ENCODE measurements around the gene PCP4.
"Not testable (repeated sequence)": the region's sequence is repeated elsewhere in the genome, so short reads cannot be mapped to it uniquely, and the experiment has no call there.

The PCP4 gene

GRCh38 chr21:39869141-39869818, 2.0 kb downstream of the PCP4 start:
- no peak for DNase-seq

DNA sequence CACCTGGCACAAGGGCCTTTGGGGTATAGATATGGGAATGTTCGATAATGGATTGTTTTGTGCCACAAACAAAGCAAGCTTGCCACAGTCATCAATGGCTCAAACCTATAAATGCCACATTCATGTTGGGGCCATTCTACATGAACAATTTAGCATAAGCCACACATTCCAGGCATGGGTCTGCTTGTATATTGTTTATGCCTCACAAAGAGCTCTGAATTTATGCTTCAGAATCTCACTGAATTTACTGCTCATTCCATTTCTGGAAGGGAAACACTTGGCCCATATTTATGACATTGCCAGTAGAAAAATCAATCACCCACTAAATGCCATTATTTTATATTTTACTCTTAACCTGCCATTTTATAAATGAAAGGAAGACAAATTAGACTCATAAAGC, 6.4 kb downstream of the PCP4 start:
- DNase-seq = no peak

- no peak for DNase-seq
Observed at GRCh38 chr21:39874206-39874605, 7.0 kb downstream of the PCP4 start.

- DNase-seq = no peak
Observed at GRCh38 chr21:39874759-39875158, 7.5 kb downstream of the PCP4 start.

DNA sequence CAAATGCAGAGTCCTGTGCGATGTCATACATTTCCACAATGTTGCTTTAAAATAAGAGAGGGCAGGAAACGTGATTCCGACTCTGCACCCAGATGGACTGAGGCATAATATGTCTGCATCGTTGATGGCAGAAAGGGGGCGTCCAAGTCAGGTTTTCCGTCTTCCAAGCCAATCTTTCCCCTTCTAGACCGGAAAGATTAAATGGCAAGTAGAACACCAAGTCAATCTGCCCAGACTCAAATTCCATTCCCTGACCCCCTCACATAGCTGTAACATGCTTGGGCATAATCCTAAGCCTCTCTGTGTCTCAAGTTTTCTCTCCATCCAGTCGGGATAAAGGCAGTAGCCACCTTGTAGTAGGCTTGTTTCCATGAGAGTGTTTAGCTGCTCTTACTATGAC, 14.4 kb downstream of the PCP4 start:
- no peak for DNase-seq

DNA sequence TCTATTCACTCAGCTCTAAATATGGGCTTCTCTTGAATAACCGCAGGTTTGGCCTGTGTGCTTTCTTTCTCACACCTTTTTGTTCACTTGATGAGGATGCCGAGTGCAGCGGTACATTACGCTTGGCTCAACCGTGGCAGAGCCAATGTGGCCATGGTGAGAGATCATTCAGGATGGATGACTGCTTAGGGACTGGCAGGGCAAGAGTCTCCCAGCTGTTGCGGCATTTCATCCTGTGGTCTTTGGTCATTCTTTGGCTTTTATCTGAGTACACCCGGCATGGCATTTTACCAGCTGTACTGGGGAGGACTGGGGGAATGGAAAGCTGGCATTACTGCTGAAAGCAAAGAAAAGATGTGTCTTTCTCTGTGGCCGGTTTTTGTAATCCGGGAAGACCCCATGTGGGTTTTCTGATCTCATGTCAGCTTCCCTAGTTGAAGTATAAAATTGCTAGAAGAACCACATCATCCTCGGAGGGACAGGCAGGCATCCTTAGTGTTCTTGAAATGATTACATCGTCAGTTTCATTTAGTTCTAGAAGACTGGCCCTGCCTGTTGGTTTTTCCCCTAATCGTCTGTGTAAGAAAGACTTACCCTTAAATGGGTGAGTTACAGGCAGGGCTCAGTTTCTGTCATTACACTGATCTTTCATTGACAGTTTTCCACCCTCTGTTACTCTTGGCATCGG, 15.1 kb downstream of the PCP4 start:
- DNase-seq = no peak

DNA sequence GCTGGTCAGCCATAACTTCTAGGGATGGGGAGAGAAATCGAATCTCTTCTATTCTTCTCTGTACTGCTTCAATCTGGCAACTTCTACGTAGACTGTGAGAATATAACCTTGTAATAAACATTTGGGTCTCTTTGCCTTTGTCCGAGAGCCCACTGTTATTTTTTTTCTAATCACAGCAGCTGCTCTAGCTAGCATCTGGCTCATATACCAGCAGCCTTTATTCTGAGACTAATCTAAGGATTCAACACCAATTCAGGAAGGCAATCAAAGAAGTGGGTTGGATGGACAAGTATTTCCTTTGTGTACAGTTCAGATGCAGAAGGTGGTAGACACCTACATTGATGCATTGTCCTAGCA, 15.6 kb downstream of the PCP4 start:
- DNase-seq = no peak

DNA sequence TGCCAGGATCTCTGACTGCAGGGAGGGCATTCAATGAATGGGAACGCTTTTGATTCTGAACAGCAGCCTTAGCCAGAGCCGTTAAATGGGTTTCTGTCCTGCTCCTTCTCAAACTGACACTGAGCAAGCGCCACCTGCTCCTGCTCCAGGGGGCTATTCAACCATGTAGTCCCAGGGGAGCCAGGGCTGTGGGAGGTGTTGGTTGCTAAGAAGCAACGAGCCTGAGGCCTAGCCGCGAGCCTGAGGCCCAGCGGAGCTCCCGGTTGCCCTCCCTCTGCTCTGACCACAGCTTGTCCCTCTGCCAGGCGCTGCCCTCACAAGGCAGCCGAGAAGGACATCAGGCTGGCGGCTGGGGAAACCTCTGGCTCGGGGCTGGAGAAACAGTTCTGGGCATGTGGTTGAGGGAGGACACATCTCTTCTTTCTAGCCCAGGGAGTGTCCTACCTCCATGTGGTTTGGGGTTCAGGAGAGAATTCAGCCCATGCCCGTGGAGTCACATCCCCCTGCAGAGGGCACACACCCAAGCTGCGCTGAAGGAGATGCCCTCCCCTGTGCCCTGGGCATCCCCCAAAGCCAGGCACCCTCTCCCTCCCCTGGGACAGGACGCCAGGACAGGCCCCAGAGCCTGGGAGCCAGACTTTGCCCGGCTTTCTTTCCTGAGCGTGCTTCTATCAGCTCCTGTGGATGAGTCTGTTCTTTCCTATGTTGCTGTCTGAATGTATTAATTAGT, 18.0 kb downstream of the PCP4 start:
- no peak for DNase-seq

- no peak for DNase-seq
Observed at GRCh38 chr21:39888848-39889247, 21.6 kb downstream of the PCP4 start.

- no peak for DNase-seq
Observed at GRCh38 chr21:39891111-39891510, 23.9 kb downstream of the PCP4 start.

DNA sequence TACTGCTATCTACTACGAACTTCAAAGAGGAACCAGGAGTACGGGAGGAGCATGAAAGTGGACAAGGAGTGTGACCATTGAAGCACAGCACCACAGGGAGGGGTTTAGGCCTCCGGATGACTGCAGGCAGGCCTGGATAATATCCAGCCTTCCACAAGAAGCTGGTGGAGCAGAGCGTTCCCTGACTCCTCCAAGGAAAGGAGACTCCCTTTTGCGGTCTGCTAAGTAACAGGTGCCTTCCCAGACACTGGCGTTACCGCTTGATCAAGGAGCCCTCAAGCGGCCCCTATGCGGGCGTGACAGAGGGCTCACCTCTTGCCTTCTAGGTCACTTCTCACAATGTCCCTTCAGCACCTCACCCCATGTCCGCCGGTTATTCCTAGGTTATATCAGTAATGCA, 24.6 kb downstream of the PCP4 start:
- DNase-seq = not testable (repeated sequence)

DNA sequence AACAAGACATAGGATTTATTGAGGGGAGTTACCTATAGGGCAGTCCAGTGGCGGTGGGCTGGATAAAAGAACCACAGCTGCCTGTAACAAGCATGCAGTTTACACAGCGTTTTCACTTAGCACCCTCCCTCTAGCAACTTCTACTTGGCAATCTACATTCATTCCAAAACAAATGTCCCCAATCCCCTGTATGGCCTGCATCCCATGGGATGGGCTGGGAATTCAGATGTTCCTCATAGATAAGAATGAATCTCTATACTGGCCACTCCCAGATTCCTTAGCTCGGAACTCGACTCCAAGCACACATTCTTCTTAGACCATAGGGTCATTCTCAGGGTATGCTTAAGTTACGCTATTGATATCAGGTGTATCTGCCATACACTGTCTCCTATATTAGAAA, 33.3 kb downstream of the PCP4 start:
- no peak for DNase-seq

DNA sequence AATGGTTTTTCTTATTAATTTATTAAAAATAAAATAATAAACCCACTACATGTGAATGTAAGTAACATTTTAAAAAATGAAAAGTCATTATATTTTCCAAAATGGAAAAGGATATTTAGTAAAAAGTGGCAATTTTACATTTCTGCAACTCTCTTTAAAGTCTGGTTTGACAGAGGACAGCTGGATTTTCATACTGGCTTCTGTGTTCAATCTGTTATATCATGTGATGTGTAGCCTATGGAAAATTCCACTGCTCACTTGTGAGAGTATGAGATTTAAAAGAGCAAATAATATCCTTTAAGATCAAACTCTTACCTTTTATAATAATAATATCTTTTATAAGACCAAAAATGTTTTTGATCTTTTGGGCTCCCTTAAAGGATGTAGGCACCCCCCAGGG, 33.7 kb downstream of the PCP4 start:
- DNase-seq = no peak

DNA sequence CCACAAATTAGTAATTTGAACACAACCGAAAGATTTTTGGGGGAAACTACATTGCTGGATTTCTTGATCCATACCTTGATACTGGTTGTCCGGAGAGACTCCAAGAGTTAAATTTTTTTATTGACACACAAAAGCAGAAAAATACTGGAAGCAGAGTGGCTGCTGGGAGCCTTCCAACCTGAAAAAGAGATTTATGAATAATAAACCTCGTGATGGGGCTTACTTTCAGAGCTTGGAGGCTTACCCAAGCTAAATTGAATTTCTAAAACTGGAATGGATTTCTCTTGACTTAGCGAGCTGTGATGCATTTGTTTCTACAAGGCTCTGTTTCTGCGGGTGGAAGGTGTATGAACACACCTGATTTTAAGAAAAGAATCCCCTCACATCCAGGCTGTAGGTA, 35.7 kb downstream of the PCP4 start:
- no peak for DNase-seq

- DNase-seq = no peak
Observed at GRCh38 chr21:39904457-39904856, 37.2 kb downstream of the PCP4 start.

DNA sequence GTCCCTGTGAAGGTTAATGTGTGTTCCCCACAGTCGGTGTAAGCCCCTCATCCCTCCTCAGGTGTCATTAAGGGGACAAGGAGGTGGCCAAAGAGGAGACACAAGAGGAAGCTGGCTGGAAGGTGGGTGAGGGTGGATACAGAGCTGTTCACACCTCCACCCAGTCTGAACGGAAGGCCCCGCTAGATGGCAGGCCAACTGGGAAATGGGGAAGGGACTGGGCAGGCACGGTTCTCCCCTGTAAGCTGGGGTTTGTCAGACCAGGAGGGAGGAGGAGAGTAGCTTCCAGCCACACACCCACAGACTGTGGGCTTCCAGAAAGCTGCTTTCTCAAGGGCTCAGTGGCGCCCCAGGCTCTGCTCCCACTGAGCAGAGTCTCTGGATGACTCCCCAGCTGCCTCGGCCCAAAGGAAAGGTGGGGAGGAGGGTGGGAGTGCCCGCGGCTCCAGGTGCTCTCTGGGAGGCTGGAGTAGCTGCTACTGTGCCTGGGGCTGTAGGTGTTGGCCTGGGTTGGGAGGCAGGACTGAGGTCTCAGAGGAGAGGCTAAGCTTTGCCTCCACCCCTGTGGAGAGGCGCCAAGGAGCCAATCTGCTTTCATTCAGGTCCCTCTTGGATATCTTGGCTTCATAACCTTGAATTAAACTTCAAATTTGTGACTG, 41.2 kb downstream of the PCP4 start:
- DNase-seq = no peak

DNA sequence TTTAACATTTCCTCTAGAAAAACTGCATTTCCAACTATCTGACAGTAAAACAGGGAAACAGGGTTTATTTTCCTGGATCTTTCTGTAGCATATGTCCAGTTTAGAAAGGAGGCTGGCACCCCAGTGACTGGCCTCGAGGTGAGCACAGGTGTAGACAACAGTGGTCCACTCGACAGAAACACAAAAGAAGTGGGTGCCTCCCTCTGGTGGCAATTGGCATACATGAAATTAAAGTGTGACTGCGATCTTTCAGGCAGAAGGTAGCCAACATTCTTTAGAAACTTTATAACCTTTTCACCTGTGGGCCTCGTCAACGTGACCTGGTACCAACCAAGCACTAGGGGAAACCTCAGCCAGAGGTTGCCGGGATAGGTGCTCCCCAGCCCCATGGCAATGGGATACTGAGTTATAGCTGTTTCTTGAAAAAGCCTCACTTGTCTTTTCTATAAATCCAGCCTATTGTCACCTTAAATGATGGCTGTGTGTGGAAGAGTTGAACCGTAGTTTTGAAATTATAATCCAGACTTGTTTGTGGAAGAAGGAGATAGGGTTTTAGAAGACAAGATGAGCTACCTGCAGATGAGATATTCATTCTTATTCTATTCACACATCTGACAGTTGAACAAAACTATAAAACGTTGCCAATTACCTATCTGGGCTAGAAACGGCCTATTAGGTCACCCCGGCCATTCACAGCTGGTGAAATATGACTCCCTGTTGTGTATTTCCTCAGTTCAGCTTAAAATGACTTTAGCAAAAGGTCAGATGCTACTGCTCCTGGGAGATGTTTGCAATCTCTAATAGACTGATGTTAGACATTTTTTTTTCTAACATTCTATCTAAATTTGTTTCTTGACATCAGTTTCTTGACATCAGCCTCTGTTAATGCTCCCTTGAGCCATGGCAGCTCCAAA, 44.3 kb downstream of the PCP4 start:
- DNase-seq = no peak

DNA sequence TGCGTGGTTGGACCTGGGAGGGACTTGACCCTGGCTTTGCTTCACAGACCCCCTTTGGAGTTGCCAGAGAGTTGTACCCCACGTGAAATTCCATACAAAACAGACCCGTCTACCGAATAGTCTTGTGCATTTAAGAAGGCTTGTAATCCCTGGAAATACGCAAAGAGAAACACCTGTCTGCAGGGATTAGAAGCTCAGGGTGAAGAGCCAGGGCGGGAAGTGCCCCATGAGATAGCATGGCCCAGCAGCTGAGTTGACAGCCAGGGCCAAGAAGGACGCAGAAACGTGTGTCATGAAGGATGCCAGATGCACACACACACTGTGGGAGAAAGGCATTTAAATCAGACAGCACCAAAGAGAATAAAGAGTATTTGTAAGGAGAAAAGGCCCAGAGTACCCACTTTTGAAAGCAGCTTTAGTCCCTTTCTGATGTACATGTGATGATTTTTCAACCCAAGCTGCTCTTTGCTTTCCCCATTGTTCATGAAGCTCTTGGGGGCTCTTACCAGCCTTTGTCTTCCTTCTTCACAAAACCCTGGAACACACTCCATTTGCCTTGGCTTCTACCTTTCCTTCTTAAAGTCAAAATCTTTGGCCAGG, 46.6 kb downstream of the PCP4 start:
- DNase-seq = no peak

- DNase-seq = no peak
Observed at GRCh38 chr21:39915881-39916280, 48.6 kb downstream of the PCP4 start.

DNA sequence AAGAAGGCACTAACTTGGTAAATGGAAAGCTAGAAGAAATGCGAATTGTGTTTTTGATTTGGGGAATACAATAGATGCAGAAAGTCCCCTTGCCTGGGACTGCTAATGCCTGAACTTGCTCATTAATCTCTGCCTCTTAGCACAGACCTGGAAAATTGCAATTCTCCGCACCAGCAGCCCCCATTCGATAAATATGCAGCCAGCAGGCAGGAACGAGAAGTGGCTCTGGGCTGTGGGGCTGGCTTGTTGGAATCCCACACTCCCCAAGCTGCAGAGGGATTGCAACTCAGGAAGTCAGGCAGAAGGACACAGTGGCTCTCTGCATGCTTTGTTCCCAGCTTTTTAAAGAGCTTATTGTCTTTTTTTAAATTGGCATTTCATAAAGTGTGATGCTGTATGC, 51.3 kb downstream of the PCP4 start:
- no peak for DNase-seq

DNA sequence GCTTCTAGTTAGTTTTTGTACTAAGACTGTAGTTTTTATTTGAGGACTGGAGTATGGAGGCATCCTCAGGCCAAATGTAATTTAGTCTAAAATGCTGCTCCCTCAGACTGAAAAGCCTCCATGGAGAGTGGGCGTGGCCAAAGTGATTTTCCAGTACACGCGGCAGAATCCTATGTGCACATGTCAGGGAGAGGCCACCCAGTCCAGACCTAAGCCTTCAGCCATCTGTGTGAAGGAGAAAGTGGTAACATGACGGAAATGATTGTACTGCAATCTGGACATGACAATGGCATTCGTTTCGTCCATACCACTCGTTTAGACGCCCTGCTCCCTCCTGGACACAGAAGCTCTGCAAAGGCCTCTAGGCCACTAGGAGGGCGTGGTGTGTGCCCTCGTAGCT, 56.2 kb downstream of the PCP4 start:
- DNase-seq = no peak

DNA sequence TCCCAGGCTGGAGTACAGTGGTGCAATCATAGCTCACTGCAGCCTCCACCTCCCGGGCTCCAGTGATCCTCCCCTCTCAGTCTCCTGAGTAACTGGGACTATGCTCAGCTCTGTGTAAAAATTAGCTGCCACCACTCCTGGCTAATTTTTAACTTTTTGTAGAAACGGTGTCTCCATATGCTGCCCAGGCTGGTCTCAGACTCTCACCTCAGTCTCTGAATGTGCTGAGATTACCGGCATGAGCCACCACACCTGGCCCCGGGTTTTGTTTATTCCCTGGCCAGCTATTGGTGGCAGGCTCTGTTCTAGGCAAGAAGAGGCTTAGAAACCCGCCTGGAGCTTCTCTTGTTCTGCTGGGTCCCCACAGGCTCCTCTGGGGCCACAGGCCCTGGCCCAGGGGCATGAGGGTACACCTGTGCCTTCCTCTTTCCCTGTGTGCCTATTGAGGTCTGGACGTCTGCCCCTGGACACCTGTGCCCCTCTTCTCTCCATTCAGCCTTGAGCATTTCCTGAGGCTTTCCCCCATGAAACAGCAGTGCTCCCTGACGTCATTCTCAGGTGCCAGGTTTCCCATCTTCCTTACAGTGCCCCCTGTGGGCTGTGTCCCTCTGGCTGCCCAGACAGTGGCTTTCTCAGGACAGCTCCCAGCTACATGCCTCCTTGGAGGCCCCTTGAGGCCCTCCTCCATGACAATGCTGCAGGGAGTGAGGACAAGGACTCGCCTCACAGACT, 57.5 kb downstream of the PCP4 start:
- no peak for DNase-seq
